Measurements from ENCODE around the gene ABHD17C. TPM values are rescaled to one million over a fixed set of nuclear protein-coding genes. Genes with fewer than 3 reads are reported as not detected.

The ABHD17C gene
- total RNA-seq, 1 donor from 2014 or later = 9.3 TPM

GRCh38 chr15:80736560-80736959 is 41.5 kb downstream of the ABHD17C start:
- peaks cover 25% of the 10 kb centered on the region for H4K20me1 ChIP-seq (ENCODE audit: low read depth)
- H2AFZ ChIP-seq (replicated peaks) = no peak overlapping the region
- no peaks in the 10 kb centered on the region for H3K9me3 ChIP-seq (ENCODE audit: low read depth)
- no peak overlapping the region for H3K4me3 ChIP-seq
- TF ChIP-seq CTCF (IDR thresholded peaks at IDR 0.05) = no peak
- no peak for TF ChIP-seq EZH2phosphoT487 (IDR thresholded peaks at IDR 0.05)
- TF ChIP-seq EZH2 (IDR thresholded peaks at IDR 0.05) = no peak
- peaks cover 10% of the 10 kb centered on the region for H3K4me1 Mint-ChIP-seq
- H3K79me2 ChIP-seq (ENCODE audit: low read depth) = peaks cover 3% of the 10 kb centered on the region
- no peak overlapping the region for H3K4me3 Mint-ChIP-seq
- no peaks in the 10 kb centered on the region for H3K36me3 ChIP-seq
- peaks cover 21% of the 10 kb centered on the region for H3K4me1 ChIP-seq
- no peak overlapping the region for H3K27ac ChIP-seq
- no peak overlapping the region for H3K4me2 ChIP-seq
- H3K27me3 Mint-ChIP-seq (ENCODE audit: insufficient read depth, low read depth) = no peaks in the 10 kb centered on the region
- no peak overlapping the region for H3K27ac Mint-ChIP-seq
- peaks cover 15% of the 10 kb centered on the region for H3K9me3 Mint-ChIP-seq
- no peaks in the 10 kb centered on the region for H3K27me3 ChIP-seq
- peaks cover 3% of the 10 kb centered on the region for H3K36me3 Mint-ChIP-seq
- no peak overlapping the region for H3K9ac ChIP-seq
- peaks cover 13% of the 10 kb centered on the region for H3F3A ChIP-seq (ENCODE audit: low read depth)
- no peak for DNase-seq (ENCODE audit: low spot score)

GRCh38 chr15:80739919-80740318 is 44.8 kb downstream of the ABHD17C start:
- Histone ChIP-seq H4K20me1 (ENCODE audit: low read depth) (peaks cover 5% of the 10 kb centered on the region), H3K36me3 (no peaks in the 10 kb centered on the region), H3K79me2 (ENCODE audit: low read depth) (peaks cover 3% of the 10 kb centered on the region), H3K9me3 (ENCODE audit: low read depth) (no peaks in the 10 kb centered on the region), H3K9ac (no peak overlapping the region), H2AFZ (replicated peaks) (no peak overlapping the region), H3K27ac (no peak overlapping the region), H3F3A (ENCODE audit: low read depth) (peaks cover 9% of the 10 kb centered on the region), H3K27me3 (no peaks in the 10 kb centered on the region), H3K4me2 (no peak overlapping the region), H3K4me1 (peaks cover 16% of the 10 kb centered on the region), H3K4me3 (no peak overlapping the region)
- Mint-ChIP-seq H3K27ac (no peak overlapping the region), H3K27me3 (ENCODE audit: insufficient read depth, low read depth) (peaks cover 3% of the 10 kb centered on the region), H3K9me3 (peaks cover 15% of the 10 kb centered on the region), H3K36me3 (peaks cover 3% of the 10 kb centered on the region), H3K4me3 (no peak overlapping the region), H3K4me1 (peaks cover 21% of the 10 kb centered on the region)
- no peak for TF ChIP-seq CTCF (IDR thresholded peaks at IDR 0.05)
- TF ChIP-seq EZH2phosphoT487 (IDR thresholded peaks at IDR 0.05) = no peak
- TF ChIP-seq EZH2 (IDR thresholded peaks at IDR 0.05) = no peak
- no peak for DNase-seq (ENCODE audit: low spot score)

GRCh38 chr15:80742081-80742480 is 47.0 kb downstream of the ABHD17C start:
- no peak overlapping the region for H3K4me3 Mint-ChIP-seq
- Histone ChIP-seq H4K20me1 (ENCODE audit: low read depth) (no peaks in the 10 kb centered on the region), H3K36me3 (no peaks in the 10 kb centered on the region), H3K79me2 (ENCODE audit: low read depth) (peaks cover 3% of the 10 kb centered on the region), H2AFZ (replicated peaks) (no peak overlapping the region), H3K27ac (no peak overlapping the region), H3K4me1 (peaks cover 20% of the 10 kb centered on the region), H3K4me2 (no peak overlapping the region), H3K9me3 (ENCODE audit: low read depth) (no peaks in the 10 kb centered on the region), H3K9ac (no peak overlapping the region), H3K4me3 (no peak overlapping the region), H3K27me3 (no peaks in the 10 kb centered on the region), H3F3A (ENCODE audit: low read depth) (peaks cover 9% of the 10 kb centered on the region)
- H3K27me3 Mint-ChIP-seq (ENCODE audit: insufficient read depth, low read depth) = peaks cover 3% of the 10 kb centered on the region
- H3K36me3 Mint-ChIP-seq = peaks cover 3% of the 10 kb centered on the region
- no peak overlapping the region for H3K27ac Mint-ChIP-seq
- TF ChIP-seq EZH2 (IDR thresholded peaks at IDR 0.05) = no peak
- TF ChIP-seq EZH2phosphoT487 (IDR thresholded peaks at IDR 0.05) = no peak
- TF ChIP-seq CTCF (IDR thresholded peaks at IDR 0.05) = no peak
- DNase-seq (ENCODE audit: low spot score) = no peak
- H3K9me3 Mint-ChIP-seq = peaks cover 22% of the 10 kb centered on the region
- peaks cover 24% of the 10 kb centered on the region for H3K4me1 Mint-ChIP-seq
